Sigmoid colon (tissue), 7 donors: Measurements from ENCODE around the gene LHFPL2. TPM values are rescaled to one million over a fixed set of nuclear protein-coding genes. Genes with fewer than 3 reads are reported as not detected.

Source experiments
- DNase-seq: peaks from one replicate; pipeline ENCODE4 v3.0.0-alpha.2; 2019
- H3K27ac ChIP-seq, 4 donors: fragments of 200-600 bp; sonication (generic); one replicate each; pipeline ENCODE4 v1.5.1; 2016 to 2019; ENCODE audit warnings: mild to moderate bottlenecking in 1 of 4
- H3K27me3 ChIP-seq, 3 donors: fragments of 200-600 bp; sonication (generic); one replicate each; pipeline ENCODE4 v1.5.1; 2019; ENCODE audit warnings: mild to moderate bottlenecking in 1 of 3
- H3K36me3 ChIP-seq, 4 donors: fragments of 200-600 bp; sonication (generic); one replicate each; pipeline ENCODE4 v1.5.1; 2016 to 2019
- H3K4me1 ChIP-seq, 4 donors: fragments of 200-600 bp; sonication (generic); one replicate each; pipeline ENCODE4 v1.5.1; 2017 to 2019
- H3K4me3 ChIP-seq, 4 donors: fragments of 200-600 bp; sonication (generic); one replicate each; pipeline ENCODE4 v1.5.1; 2017 to 2019; ENCODE audit warnings: mild to moderate bottlenecking in 2 of 4, moderate library complexity in 1 of 4
- H3K9me3 ChIP-seq, 4 donors: fragments of 200-600 bp in 3 of 4; sonication (generic) in 3 of 4; one replicate each; pipeline versions ENCODE4 v1.5.1 to v1.6.1; 2013 to 2019
- EP300 ChIP-seq, 4 donors: sonication (generic); formaldehyde crosslinking; IDR thresholded peaks; one replicate each; pipeline ENCODE4 v1.6.1; 2017; ENCODE audit warnings: antibody characterized with exemption in 4 of 4
- POLR2A ChIP-seq, 2 donors: fragments of 450-650 bp; IDR thresholded peaks; one replicate each; pipeline ENCODE4 v1.6.1; 2016; ENCODE audit warnings: antibody characterized with exemption in 2 of 2, mild to moderate bottlenecking in 2 of 2, moderate library complexity in 2 of 2
- POLR2AphosphoS5 ChIP-seq, 4 donors: sonication (generic); formaldehyde crosslinking; IDR thresholded peaks; one replicate each; pipeline ENCODE4 v1.6.1; 2017; ENCODE audit warnings: antibody characterized with exemption in 4 of 4
- WGBS, 2 donors: extraction: QIAGEN DNeasy Blood & Tissue Kit; methylation state at CpG; one replicate each; pipeline ENCODE4 v1.1.7; 2013; 5-methylcytosine and 5-hydroxymethylcytosine counted together
- intact Hi-C: fragments of 100-400 bp; cut with DNase I; formaldehyde crosslinking; loops from one replicate; pipeline ENCODE4 v1.15.1; 2023
- polyA plus RNA-seq, 3 donors: library from polyadenylated mRNA; stranded (reverse); fragments of 200-250 nt; gene quantifications; one replicate each; pipeline ENCODE4 v1.2.3, GENCODE V29; 2013
- total RNA-seq, 4 donors: library from RNA; depleted of rRNA; stranded (reverse); fragments of >200 nt; gene quantifications; one replicate each; pipeline ENCODE4 v1.1.0, GENCODE V29; 2016
- TF ChIP-seq, protein P1 (sequence below), 4 experiments: fragments of 450-650 bp in 3 of 4; fragments of 200-600 bp in 1 of 4; IDR thresholded peaks; one replicate each; pipeline ENCODE4 v1.5.1; 2016 to 2019; ENCODE audit warnings: antibody characterized with exemption in 4 of 4, mild to moderate bottlenecking in 3 of 4, moderate library complexity in 2 of 4
- donor health status: healthy with polysubstance abuse.
- donor health status: Bipolar disorder and iron deficiency.
- donor health status: healthy.

The LHFPL2 gene
- total and polyA plus RNA-seq, 7 donors, result 10.8 to 34.9 (median 21.4) TPM

DNA sequence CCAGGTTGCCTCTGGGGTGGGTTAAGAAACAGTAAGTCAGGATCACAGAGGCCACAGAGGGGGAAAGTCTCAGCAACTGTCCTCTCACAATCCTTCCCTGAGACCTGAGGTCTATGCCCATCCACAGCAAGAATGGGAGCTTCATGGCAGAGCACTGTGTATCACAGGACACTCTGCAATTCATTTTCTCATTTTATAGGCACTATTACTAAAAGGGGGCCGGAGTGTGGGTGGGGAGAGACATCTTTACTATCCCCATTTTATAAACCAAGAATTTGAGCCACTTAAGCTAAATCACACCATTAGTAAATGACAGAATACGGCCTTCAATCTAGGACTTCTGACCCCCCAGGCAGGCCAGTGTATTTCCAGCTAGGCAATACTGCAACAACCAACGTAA, 79.9 kb downstream of the LHFPL2 start:
- intact Hi-C loops, result no loop called here
- H3K27ac ChIP-seq, result peak overlapping the region; percentile 10 to 51 (median 43)
- H3K27me3 ChIP-seq, result no peaks in the 10 kb centered on the region
- H3K4me1 ChIP-seq, result peaks cover 0 to 54% (median 38%) of the 10 kb centered on the region in 4 donors
- no peak overlapping the region for H3K4me3 ChIP-seq
- H3K36me3 ChIP-seq, result peaks cover 0 to 8% (median 0%) of the 10 kb centered on the region in 4 donors
- WGBS, 2 donors, result 90 to 92% methylated on average over 3 of the region's 3 CpGs
- no peaks in the 10 kb centered on the region for H3K9me3 ChIP-seq
- TF ChIP-seq POLR2AphosphoS5 (IDR thresholded peaks at IDR 0.05), result no peak
- TF ChIP-seq, protein P1, sequence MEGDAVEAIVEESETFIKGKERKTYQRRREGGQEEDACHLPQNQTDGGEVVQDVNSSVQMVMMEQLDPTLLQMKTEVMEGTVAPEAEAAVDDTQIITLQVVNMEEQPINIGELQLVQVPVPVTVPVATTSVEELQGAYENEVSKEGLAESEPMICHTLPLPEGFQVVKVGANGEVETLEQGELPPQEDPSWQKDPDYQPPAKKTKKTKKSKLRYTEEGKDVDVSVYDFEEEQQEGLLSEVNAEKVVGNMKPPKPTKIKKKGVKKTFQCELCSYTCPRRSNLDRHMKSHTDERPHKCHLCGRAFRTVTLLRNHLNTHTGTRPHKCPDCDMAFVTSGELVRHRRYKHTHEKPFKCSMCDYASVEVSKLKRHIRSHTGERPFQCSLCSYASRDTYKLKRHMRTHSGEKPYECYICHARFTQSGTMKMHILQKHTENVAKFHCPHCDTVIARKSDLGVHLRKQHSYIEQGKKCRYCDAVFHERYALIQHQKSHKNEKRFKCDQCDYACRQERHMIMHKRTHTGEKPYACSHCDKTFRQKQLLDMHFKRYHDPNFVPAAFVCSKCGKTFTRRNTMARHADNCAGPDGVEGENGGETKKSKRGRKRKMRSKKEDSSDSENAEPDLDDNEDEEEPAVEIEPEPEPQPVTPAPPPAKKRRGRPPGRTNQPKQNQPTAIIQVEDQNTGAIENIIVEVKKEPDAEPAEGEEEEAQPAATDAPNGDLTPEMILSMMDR (IDR thresholded peaks at IDR 0.05), result no peak
- DNase-seq, result no peak

DNA sequence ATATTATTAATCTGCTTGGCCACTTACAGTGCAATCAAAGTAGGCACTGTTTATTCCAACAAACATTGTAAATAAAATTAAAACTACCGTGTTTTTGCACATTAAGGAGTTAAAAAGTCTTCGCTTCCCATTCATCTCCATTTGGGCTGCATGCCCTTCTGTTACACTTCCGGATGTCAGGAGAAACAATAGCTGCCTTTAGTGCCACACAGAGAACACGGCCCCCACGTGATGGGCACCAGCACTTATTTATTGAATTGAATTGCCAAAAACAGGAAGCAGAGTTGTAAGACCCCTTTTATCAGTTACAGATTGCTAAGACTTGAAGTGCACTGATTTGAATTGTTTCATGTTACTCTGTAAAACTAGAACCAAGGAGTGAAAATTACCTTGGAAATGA, 80.4 kb downstream of the LHFPL2 start:
- no peak for DNase-seq
- peak overlapping the region; percentile 15 to 51 (median 44) for H3K27ac ChIP-seq
- peaks cover 0 to 51% (median 36%) of the 10 kb centered on the region in 4 donors for H3K4me1 ChIP-seq
- no peaks in the 10 kb centered on the region for H3K9me3 ChIP-seq
- no peak overlapping the region for H3K4me3 ChIP-seq
- no peaks in the 10 kb centered on the region for H3K27me3 ChIP-seq
- intact Hi-C loops, result no loop called here
- TF ChIP-seq, protein P1 (IDR thresholded peaks at IDR 0.05), result no peak
- no peak for TF ChIP-seq POLR2AphosphoS5 (IDR thresholded peaks at IDR 0.05)
- TF ChIP-seq POLR2A (IDR thresholded peaks at IDR 0.05), result no peak
- TF ChIP-seq EP300 (IDR thresholded peaks at IDR 0.05), result no peak
- peaks cover 0 to 11% (median 0%) of the 10 kb centered on the region in 4 donors for H3K36me3 ChIP-seq
- 68 to 83% methylated on average over 5 of the region's 5 CpGs for WGBS, 2 donors

DNA sequence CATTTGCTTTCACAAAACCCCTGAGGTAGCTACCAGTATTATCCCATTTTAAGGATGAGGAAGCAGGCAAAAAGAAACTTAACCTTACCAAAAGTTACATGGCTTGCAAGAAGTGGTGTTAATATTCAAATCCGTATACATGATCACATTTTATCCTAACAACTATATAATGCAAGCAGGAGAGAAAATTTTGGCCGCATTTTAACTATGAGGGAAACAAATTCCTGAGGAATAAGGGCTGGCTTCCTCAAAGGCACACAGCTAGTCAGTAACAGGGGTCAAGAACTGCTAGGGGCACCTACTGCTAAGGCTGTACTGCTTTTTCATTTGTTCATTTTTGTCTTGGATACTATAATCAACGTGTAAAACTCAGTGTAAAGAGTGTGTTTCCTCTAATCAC, 81.0 kb downstream of the LHFPL2 start:
- H3K4me3 ChIP-seq, result no peak overlapping the region
- no peaks in the 10 kb centered on the region for H3K9me3 ChIP-seq
- TF ChIP-seq, protein P1 (IDR thresholded peaks at IDR 0.05), result no peak
- TF ChIP-seq POLR2AphosphoS5 (IDR thresholded peaks at IDR 0.05), result no peak
- TF ChIP-seq POLR2A (IDR thresholded peaks at IDR 0.05), result no peak
- no peak for TF ChIP-seq EP300 (IDR thresholded peaks at IDR 0.05)
- peak overlapping the region; percentile 15 to 51 (median 44) for H3K27ac ChIP-seq
- WGBS, 2 donors, result 82 to 85% methylated on average over 3 of the region's 3 CpGs
- no peaks in the 10 kb centered on the region for H3K27me3 ChIP-seq
- DNase-seq, result no peak
- H3K4me1 ChIP-seq, result peaks cover 0 to 47% (median 33%) of the 10 kb centered on the region in 4 donors
- H3K36me3 ChIP-seq, result peaks cover 0 to 15% (median 0%) of the 10 kb centered on the region in 4 donors
- intact Hi-C loops, result no loop called here

DNA sequence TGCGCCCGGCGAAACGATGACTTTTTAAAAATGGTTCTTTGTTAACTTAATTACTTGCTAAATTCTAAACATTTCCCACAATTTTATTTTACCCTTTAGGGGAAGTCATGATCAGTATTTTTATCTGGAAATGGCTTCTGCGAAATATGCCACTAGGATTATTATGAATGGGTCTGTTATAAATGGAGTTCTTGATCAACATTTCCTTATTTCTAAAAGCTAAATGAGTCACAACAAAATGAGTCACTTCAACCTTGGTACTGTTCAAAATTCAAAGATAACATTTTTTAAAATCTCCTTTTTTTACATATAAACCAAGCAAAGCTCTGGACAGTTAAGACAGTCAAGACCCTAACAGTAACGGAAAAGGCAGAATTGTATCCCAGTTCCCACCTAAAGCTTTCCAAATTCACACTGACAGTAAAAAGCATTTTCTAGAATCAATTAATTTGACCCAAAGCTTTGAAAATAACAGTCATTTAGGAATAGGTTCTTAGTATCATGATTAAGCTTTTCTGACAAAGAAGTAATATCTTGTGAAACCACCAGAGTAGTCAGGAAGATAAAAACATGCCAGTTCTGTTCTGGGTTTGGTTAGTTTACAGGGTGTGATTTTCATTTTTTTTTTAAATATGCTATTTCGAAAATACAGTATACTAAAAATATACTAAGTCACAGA, 81.7 kb downstream of the LHFPL2 start:
- intact Hi-C loops, result no loop called here
- TF ChIP-seq EP300 (IDR thresholded peaks at IDR 0.05), result no peak
- TF ChIP-seq POLR2A (IDR thresholded peaks at IDR 0.05), result no peak
- no peak for TF ChIP-seq POLR2AphosphoS5 (IDR thresholded peaks at IDR 0.05)
- TF ChIP-seq, protein P1 (IDR thresholded peaks at IDR 0.05), result no peak
- WGBS, 2 donors, result 89 to 90% methylated on average over 7 of the region's 7 CpGs
- Histone ChIP-seq H3K27ac (peak overlapping the region in 3 of 4 donors; percentile 17 to 51 (median 44)), H3K27me3 (no peaks in the 10 kb centered on the region), H3K4me1 (peaks cover 0 to 47% (median 33%) of the 10 kb centered on the region in 4 donors), H3K9me3 (no peaks in the 10 kb centered on the region), H3K4me3 (no peak overlapping the region), H3K36me3 (peaks cover 0 to 15% (median 0%) of the 10 kb centered on the region in 4 donors)
- DNase-seq, result no peak
